ENCODE data around the gene VAT1L.

DNA sequence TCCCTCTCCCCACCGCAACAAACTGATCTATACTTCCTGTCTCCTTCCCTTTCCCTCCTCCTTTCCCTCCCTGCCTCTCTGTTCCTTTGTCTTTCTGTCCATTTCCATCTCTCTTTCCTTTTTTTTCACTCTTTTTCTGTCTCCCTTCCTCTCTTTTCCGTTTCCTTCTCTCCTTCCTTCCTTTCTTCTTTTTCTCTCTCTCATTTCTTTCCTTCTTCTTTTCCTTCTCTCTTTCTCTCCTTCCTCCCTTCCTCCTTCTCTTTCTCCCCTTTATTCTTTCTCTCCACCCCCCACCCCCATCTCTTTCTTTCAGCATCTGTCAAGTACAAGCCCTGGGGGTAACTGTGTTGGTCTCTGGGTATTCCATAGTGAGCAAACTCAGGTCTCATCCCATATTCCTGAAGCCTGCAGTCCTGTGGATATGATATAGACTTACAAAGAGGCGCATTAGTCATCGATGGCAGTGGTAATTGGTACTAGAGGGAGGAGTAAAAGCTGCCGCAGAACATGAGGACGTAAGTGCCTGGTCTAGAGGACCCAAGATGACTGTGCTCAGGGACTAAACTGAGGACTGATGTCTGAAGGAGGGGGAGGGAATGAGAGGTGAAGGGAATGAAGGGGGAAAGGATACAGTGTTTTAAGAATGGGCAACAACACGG lies 50.4 kb downstream of the VAT1L start:
- TF ChIP-seq EZH2 (IDR thresholded peaks at IDR 0.05; ENCODE audit: low read depth, unreplicated experiment) (no peak), CREB1 (CRISPR knock-in tag; IDR thresholded peaks at IDR 0.05; ENCODE audit: low read depth) (no peak), POLR2AphosphoS5 (IDR thresholded peaks at IDR 0.05; ENCODE audit: low read depth) (no peak), ZNF331 (CRISPR knock-in tag; IDR thresholded peaks at IDR 0.05; ENCODE audit: low read depth) (no peak), ZNF114 (CRISPR knock-in tag; IDR thresholded peaks at IDR 0.05) (no peak), JUNB (IDR thresholded peaks at IDR 0.05; ENCODE audit: unreplicated experiment) (no peak), EZH2phosphoT487 (IDR thresholded peaks at IDR 0.05; ENCODE audit: unreplicated experiment) (no peak), NANOG (IDR thresholded peaks at IDR 0.05; ENCODE audit: borderline replicate concordance) (no peak), STAT1 (IDR thresholded peaks at IDR 0.05; ENCODE audit: unreplicated experiment) (no peak)
- TF ChIP-seq, protein P1, sequence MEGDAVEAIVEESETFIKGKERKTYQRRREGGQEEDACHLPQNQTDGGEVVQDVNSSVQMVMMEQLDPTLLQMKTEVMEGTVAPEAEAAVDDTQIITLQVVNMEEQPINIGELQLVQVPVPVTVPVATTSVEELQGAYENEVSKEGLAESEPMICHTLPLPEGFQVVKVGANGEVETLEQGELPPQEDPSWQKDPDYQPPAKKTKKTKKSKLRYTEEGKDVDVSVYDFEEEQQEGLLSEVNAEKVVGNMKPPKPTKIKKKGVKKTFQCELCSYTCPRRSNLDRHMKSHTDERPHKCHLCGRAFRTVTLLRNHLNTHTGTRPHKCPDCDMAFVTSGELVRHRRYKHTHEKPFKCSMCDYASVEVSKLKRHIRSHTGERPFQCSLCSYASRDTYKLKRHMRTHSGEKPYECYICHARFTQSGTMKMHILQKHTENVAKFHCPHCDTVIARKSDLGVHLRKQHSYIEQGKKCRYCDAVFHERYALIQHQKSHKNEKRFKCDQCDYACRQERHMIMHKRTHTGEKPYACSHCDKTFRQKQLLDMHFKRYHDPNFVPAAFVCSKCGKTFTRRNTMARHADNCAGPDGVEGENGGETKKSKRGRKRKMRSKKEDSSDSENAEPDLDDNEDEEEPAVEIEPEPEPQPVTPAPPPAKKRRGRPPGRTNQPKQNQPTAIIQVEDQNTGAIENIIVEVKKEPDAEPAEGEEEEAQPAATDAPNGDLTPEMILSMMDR (conservative IDR thresholded peaks at IDR 0.05; ENCODE audit: low read depth in 2 of 2), result no peak
- TF ChIP-seq, protein P2, sequence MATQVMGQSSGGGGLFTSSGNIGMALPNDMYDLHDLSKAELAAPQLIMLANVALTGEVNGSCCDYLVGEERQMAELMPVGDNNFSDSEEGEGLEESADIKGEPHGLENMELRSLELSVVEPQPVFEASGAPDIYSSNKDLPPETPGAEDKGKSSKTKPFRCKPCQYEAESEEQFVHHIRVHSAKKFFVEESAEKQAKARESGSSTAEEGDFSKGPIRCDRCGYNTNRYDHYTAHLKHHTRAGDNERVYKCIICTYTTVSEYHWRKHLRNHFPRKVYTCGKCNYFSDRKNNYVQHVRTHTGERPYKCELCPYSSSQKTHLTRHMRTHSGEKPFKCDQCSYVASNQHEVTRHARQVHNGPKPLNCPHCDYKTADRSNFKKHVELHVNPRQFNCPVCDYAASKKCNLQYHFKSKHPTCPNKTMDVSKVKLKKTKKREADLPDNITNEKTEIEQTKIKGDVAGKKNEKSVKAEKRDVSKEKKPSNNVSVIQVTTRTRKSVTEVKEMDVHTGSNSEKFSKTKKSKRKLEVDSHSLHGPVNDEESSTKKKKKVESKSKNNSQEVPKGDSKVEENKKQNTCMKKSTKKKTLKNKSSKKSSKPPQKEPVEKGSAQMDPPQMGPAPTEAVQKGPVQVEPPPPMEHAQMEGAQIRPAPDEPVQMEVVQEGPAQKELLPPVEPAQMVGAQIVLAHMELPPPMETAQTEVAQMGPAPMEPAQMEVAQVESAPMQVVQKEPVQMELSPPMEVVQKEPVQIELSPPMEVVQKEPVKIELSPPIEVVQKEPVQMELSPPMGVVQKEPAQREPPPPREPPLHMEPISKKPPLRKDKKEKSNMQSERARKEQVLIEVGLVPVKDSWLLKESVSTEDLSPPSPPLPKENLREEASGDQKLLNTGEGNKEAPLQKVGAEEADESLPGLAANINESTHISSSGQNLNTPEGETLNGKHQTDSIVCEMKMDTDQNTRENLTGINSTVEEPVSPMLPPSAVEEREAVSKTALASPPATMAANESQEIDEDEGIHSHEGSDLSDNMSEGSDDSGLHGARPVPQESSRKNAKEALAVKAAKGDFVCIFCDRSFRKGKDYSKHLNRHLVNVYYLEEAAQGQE (IDR thresholded peaks at IDR 0.05; ENCODE audit: unreplicated experiment), result no peak
- TF ChIP-seq, protein P3, sequence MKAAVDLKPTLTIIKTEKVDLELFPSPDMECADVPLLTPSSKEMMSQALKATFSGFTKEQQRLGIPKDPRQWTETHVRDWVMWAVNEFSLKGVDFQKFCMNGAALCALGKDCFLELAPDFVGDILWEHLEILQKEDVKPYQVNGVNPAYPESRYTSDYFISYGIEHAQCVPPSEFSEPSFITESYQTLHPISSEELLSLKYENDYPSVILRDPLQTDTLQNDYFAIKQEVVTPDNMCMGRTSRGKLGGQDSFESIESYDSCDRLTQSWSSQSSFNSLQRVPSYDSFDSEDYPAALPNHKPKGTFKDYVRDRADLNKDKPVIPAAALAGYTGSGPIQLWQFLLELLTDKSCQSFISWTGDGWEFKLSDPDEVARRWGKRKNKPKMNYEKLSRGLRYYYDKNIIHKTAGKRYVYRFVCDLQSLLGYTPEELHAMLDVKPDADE (IDR thresholded peaks at IDR 0.05), result no peak

Measured in GM23338 (cell line).